SK-N-SH (cell line): ENCODE results near the gene CHCHD6.

Source experiments
- CTCF ChIP-seq: fragments of 200-600 bp; sonication (generic); IDR thresholded peaks from 2 replicates; pipeline ENCODE4 v1.6.1; 2017; ENCODE audit warnings: antibody characterized with exemption, mild to moderate bottlenecking, moderate library complexity
- NRF1 ChIP-seq: IDR thresholded peaks from 2 replicates; pipeline ENCODE4 v1.6.1; 2012; ENCODE audit warnings: low read depth, mild to moderate bottlenecking, low read length
- RCOR1 ChIP-seq: fragments of 150-350 bp; IDR thresholded peaks from 2 replicates; pipeline ENCODE4 v1.6.1; 2017; ENCODE audit warnings: antibody characterized with exemption, low read length

DNA sequence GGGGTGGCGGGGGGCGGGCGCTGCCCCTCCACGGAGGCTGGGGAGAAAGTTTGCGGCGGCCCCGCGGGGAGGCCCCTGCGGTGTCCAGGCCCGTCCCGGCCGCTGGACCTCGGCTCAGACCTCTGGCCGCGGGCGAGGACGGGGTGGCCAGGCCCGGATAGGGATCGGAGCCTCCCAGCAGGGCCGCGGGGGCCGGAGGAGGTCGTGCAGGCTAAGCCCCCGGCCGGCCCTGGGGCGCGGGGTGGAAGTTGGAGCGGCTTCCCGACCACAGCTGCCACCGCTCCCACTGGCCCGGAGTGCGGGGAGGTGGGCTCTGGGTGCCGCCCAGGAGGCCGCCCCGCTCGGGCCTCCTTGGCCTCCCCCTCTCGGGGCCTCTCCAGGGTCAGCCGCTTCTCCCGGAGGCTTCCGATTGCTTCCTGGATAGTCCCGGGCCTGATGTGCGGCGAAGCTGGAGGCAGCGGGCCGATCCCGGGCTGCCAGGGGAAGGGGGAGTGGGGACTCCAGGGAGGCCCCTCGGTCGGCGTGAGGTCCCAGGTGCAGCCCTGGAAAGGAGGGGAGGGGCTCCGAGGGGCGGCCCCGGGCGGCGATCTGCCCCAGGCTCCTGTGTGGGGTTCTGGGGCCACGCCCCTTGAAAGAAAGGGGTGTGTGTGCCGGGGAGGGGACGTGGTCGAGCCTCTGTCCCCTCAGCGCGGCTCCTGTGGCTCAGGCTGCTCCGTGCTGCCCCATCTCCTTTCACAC is 279.8 kb downstream of the CHCHD6 start:
- TF ChIP-seq RCOR1 (no peak), NRF1 (no peak), CTCF (no peak)
